ENCODE measurements around the gene DAPK3.

- TF ChIP-seq POLR2AphosphoS5 (IDR thresholded peaks at IDR 0.05; ENCODE audit: low read depth, low read length) (no peak), SIN3A (IDR thresholded peaks at IDR 0.05; ENCODE audit: borderline replicate concordance, insufficient read depth, low read length) (no peak)
These were observed 36.3 kb upstream of the DAPK3 start, which contains the start of gene PIAS4 for GRCh38 chr19:4007021-4007835.

Measured in PFSK-1 (cell line).